GM12874 (cell line): ENCODE measurements around the gene TRAPPC12.

ENCODE experiments used
- TF ChIP-seq, protein P1 (sequence below): IDR thresholded peaks from 2 replicates; pipeline ENCODE4 v1.5.1; 2011; ENCODE audit warnings: low read depth, mild to moderate bottlenecking, control low read depth, low read length, moderate library complexity; ENCODE audit not compliant: insufficient read depth

The TRAPPC12 gene

GRCh38 chr2:3422161-3422779 is 42.8 kb downstream of the TRAPPC12 start:
- TF ChIP-seq, protein P1, sequence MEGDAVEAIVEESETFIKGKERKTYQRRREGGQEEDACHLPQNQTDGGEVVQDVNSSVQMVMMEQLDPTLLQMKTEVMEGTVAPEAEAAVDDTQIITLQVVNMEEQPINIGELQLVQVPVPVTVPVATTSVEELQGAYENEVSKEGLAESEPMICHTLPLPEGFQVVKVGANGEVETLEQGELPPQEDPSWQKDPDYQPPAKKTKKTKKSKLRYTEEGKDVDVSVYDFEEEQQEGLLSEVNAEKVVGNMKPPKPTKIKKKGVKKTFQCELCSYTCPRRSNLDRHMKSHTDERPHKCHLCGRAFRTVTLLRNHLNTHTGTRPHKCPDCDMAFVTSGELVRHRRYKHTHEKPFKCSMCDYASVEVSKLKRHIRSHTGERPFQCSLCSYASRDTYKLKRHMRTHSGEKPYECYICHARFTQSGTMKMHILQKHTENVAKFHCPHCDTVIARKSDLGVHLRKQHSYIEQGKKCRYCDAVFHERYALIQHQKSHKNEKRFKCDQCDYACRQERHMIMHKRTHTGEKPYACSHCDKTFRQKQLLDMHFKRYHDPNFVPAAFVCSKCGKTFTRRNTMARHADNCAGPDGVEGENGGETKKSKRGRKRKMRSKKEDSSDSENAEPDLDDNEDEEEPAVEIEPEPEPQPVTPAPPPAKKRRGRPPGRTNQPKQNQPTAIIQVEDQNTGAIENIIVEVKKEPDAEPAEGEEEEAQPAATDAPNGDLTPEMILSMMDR: no peak

DNA sequence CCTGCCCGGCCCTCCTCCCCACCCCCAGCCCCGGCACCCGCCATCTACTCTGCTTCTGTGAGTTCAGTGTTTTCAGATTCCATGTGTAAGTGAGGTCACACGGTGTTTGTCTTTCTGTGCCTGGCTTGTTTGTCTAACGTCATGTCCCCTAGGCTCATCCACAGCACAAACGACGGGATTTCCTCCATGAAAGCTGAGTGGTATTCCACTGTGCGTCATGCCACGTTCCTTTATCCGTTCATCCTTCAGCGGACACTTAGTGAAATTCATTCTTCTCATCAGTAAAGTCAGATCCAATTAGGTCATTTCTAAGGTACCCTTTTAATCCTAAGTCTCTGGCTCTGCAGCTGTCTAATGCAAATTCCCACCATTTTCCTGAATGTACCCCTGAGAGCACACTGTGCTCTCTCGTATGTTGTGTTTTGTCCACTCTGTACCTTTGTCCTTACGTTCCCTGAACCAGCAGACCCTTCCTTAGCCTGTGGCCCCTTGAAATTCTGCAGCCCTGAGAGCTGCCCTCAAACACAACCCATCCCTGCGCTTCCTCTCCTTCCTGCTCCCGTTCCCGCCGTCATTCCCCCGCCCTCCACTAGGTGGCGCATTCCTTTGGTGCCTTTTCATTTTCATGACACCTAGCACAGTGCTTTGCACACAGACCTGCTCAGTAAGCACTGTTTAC is 44.1 kb downstream of the TRAPPC12 start:
- TF ChIP-seq, protein P1: peak; percentile 95

DNA sequence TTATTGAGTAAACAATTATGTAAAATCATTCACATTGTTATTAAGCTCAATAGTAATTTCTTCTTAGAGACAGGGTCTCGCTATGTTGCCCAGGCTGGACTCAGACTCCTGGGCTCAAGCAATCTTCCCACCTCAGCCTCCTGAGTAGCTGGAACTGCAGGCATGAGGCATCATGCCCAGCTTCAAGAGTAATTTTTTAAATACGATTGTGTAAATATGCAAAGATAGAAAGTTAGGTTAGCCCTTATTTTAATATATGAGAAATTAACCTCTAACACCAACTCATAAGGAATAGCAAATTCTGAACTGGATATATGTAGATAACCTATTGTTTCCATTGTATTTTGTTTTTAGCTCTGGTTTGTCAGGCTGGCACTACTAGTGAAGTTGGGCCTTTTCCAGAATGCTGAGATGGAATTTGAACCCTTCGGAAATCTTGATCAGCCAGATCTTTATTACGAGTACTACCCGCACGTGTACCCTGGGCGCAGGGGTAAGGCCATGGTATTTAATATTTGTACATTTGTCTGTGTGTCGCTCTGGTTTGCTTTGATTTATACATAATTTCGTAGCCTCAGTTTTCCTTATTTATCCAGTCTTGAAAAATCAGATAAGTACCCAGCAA is 44.8 kb downstream of the TRAPPC12 start:
- TF ChIP-seq, protein P1: no peak

GRCh38 chr2:3426615-3427014 is 47.1 kb downstream of the TRAPPC12 start:
- TF ChIP-seq, protein P1: no peak

- TF ChIP-seq, protein P1: no peak
Observed at GRCh38 chr2:3427272-3427671, 47.8 kb downstream of the TRAPPC12 start.

- TF ChIP-seq, protein P1: no peak
Observed at GRCh38 chr2:3428577-3428976, 49.1 kb downstream of the TRAPPC12 start.

DNA sequence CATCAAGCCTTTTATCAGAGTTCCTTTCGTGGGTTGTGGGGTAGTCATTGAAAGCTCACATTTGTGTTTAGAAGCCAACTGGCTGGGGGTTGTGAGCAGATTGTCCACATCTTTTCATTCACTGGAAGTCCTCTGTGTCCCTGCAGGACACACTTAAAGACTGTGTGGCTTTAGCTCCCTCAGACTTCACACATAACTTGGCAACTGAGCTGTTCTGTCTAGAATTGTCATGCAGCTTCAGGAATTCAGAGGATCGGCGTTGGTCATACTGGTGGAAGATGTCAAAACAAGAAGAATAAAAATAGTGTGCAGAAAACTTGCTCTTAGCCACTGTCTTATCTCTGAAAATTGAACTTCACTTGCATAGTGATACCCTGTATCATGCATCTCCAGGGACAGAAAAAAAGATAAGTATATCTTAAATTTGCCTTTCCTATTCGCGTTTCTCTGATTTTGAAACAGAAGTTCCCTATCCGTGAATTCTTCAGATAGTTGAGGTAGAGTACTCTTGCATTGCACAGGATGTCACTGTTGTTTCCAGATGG is 49.6 kb downstream of the TRAPPC12 start:
- TF ChIP-seq, protein P1: no peak
